Esophagus (tissue), 2 donors: ENCODE data around the gene STARD7. TPM values are rescaled to one million over a fixed set of nuclear protein-coding genes. Genes with fewer than 3 reads are reported as not detected.
A peak's percentile ranks its signal among the peaks of the same experiment; 100 is the strongest.

Experiments used
- H3K27ac ChIP-seq, 2 donors: one replicate each; pipeline ENCODE4 v1.5.1; 2013; ENCODE audit warnings: low read depth in 2 of 2, mild to moderate bottlenecking in 2 of 2, inconsistent platforms in 1 of 2, low read length in 1 of 2, moderate library complexity in 1 of 2
- H3K27me3 ChIP-seq, 2 donors: one replicate each; pipeline ENCODE4 v1.6.1; 2013; ENCODE audit warnings: low read length in 2 of 2, control low read depth in 1 of 2, mild to moderate bottlenecking in 1 of 2; ENCODE audit not compliant: insufficient read depth in 2 of 2, control insufficient read depth in 1 of 2
- H3K36me3 ChIP-seq, 2 donors: one replicate each; pipeline ENCODE4 v1.6.1; 2013; ENCODE audit warnings: low read length in 1 of 2; ENCODE audit not compliant: control insufficient read depth in 2 of 2, insufficient read depth in 2 of 2
- H3K4me1 ChIP-seq, 2 donors: one replicate each; pipeline ENCODE4 v1.6.1; 2013; ENCODE audit warnings: low read length in 1 of 2; ENCODE audit not compliant: control insufficient read depth in 2 of 2, insufficient read depth in 2 of 2
- H3K4me3 ChIP-seq, 2 donors: one replicate each; pipeline ENCODE4 v1.5.1; 2013; ENCODE audit warnings: low read length in 2 of 2, mild to moderate bottlenecking in 2 of 2, low read depth in 1 of 2, moderate library complexity in 1 of 2
- H3K9me3 ChIP-seq, 2 donors: one replicate each; pipeline ENCODE4 v1.6.1; 2013; ENCODE audit warnings: mild to moderate bottlenecking in 2 of 2, low read depth in 1 of 2, low read length in 1 of 2, moderate library complexity in 1 of 2; ENCODE audit not compliant: control insufficient read depth in 2 of 2, insufficient read depth in 1 of 2
- WGBS, 2 donors: extraction: QIAGEN DNeasy Blood & Tissue Kit; methylation state at CpG; one replicate each; pipeline ENCODE4 v1.1.7; 2013; 5-methylcytosine and 5-hydroxymethylcytosine counted together
- polyA plus RNA-seq, 2 donors: library from polyadenylated mRNA; stranded (reverse); fragments of 200-250 nt; gene quantifications; one replicate each; pipeline ENCODE4 v1.2.3, GENCODE V29; 2013
- donor health status: healthy with polysubstance abuse.
- donor health status: Bipolar disorder and iron deficiency.

STARD7 gene
- polyA plus RNA-seq, 2 donors, result 21.5 to 34.9 TPM

DNA sequence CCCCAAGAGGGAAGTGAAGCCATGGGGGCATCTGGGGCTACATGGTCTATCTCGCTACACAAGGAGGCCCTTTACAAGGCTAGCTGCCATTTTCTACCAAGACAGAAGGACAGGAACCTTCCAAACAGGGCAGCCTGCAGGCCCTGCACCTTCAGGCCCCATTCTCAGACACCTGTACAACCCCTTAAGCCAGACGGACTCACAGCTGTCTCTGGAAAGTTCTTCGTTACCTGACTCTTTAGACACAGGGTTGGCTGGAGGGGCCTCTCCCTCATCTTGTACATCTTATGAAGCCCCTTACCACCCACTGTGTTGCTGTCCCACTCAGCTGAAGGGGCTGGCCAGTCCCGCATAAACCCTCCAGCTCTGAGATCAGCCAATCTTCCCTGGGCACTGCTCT is 40.0 kb upstream of the STARD7 start:
- H3K4me1 ChIP-seq, result peaks cover 0 to 3% of the 10 kb centered on the region in 2 donors
- peaks cover 10 to 21% of the 10 kb centered on the region in 2 donors for H3K36me3 ChIP-seq
- no peaks in the 10 kb centered on the region for H3K27me3 ChIP-seq
- H3K9me3 ChIP-seq, result no peaks in the 10 kb centered on the region
- H3K27ac ChIP-seq, result no peak overlapping the region
- WGBS, 2 donors, result 94 to 95% methylated on average over 4 of the region's 4 CpGs
- no peak overlapping the region for H3K4me3 ChIP-seq

DNA sequence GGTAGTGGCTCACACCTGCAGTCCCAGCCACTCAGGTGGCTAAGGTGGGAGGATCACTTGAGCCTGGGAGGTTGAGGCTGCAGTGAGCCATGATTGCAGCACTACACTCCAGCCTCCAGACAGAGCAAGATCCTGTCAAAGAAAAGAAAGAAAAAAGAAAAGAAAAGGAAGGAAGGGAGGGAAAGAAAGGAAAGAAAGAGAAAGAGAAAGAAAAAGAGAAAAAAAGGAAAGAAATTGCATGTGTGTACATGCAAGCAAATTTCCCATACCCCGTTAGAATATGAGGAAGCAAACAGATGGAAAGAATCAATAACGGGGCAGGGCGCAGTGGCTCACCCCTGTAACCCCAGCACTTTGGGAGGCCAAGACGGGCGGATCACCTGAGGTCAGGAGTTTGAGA is 39.3 kb upstream of the STARD7 start:
- Histone ChIP-seq H3K27ac (no peak overlapping the region), H3K9me3 (no peaks in the 10 kb centered on the region), H3K36me3 (peaks cover 6 to 13% of the 10 kb centered on the region in 2 donors), H3K27me3 (no peaks in the 10 kb centered on the region), H3K4me1 (peaks cover 0 to 3% of the 10 kb centered on the region in 2 donors), H3K4me3 (no peak overlapping the region)
- WGBS, 2 donors, result 61 to 74% methylated on average over 5 of the region's 5 CpGs

DNA sequence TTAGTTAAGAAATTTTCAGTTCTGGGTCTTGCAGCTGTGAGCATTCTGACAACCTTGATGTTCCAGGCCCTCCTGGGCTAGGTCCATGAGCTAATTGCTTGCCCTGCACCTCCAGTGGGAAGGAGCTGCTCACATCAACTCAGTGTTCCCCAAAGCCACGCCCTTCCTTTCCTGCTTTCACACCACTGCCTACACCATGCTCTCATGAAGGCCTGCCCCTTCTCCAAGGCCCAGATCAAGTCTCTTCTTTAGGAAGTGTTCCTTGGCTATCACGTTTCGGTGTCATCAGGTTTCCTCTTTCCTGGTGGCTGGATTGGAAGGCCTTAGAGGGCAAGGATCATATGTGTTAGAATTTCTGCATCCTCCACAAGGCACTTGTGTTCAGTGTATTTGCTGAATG is 38.4 kb upstream of the STARD7 start:
- Histone ChIP-seq H3K27ac (peak overlapping the region in 1 of 2 donors; percentile 57), H3K4me3 (no peak overlapping the region), H3K9me3 (no peaks in the 10 kb centered on the region), H3K36me3 (peaks cover 0 to 4% of the 10 kb centered on the region in 2 donors), H3K27me3 (no peaks in the 10 kb centered on the region), H3K4me1 (peaks cover 0 to 3% of the 10 kb centered on the region in 2 donors)
- WGBS, 2 donors, result 81 to 86% methylated on average over 3 of the region's 3 CpGs

DNA sequence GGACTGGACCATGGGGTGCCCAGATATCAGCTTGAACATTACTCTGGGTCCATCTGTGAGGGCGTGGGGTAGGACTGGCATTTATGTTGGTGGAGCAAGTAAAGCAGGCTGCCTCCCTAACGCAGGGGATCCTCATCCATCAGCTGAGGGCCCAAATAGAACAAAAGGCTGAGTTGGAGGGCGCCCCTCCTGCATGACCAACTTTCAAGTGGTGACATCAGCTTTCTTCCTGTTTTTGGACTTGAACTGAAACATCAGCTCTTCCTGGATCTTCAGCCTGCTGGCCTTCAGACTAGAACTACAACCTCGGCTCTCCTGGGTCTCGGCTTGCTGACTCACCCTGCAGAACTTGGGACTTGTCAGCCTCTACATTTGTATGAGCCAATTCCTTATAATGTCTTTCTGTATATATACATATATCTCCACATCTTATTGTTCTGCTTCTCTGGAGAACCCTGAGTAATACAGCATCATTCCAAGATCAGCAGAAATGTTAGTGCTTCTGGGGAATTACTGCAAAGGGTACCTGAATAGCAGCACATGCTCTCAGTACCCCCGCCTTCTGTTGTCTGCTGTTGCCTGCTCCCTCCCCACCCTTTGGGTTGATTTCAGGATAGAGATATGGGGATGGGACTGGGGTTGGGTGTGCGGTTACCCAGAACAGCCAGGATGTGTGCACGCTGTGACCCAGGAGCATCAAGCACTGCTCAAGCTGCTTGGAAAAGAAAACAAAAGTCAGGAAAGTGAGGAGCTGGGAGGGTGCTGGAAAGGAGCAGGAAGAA is 37.2 kb upstream of the STARD7 start:
- Histone ChIP-seq H3K36me3 (no peaks in the 10 kb centered on the region), H3K4me1 (peaks cover 0 to 3% of the 10 kb centered on the region in 2 donors), H3K4me3 (no peak overlapping the region), H3K27ac (peak overlapping the region in 1 of 2 donors; percentile 57), H3K27me3 (no peaks in the 10 kb centered on the region), H3K9me3 (no peaks in the 10 kb centered on the region)
- 79 to 85% methylated on average over 8 of the region's 8 CpGs for WGBS, 2 donors

DNA sequence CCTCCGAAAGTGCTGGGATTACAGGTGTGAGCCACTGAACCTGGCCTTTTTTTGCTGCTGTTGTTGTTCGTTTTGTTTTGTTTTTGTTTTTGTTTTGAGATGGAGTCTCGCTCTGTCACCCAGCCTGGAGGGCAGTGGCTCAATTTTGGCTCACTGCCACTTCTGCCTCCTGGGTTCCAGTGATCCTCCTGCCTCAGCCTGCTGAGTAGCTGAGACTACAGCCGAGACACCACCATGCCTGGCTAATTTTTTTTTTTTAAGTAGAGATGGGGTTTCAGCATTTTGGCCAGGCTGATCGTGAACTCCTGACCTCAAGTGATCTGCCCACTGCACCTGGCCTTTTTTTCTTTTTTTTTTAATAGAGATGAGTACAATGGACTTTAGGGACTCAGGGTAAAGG is 35.2 kb upstream of the STARD7 start:
- WGBS, 2 donors, result 93 to 94% methylated on average over 5 of the region's 5 CpGs
- no peaks in the 10 kb centered on the region for H3K9me3 ChIP-seq
- H3K27ac ChIP-seq, result no peak overlapping the region
- H3K4me1 ChIP-seq, result peaks cover 3 to 4% of the 10 kb centered on the region in 2 donors
- peaks cover 0 to 7% of the 10 kb centered on the region in 2 donors for H3K36me3 ChIP-seq
- no peaks in the 10 kb centered on the region for H3K27me3 ChIP-seq
- H3K4me3 ChIP-seq, result no peak overlapping the region

DNA sequence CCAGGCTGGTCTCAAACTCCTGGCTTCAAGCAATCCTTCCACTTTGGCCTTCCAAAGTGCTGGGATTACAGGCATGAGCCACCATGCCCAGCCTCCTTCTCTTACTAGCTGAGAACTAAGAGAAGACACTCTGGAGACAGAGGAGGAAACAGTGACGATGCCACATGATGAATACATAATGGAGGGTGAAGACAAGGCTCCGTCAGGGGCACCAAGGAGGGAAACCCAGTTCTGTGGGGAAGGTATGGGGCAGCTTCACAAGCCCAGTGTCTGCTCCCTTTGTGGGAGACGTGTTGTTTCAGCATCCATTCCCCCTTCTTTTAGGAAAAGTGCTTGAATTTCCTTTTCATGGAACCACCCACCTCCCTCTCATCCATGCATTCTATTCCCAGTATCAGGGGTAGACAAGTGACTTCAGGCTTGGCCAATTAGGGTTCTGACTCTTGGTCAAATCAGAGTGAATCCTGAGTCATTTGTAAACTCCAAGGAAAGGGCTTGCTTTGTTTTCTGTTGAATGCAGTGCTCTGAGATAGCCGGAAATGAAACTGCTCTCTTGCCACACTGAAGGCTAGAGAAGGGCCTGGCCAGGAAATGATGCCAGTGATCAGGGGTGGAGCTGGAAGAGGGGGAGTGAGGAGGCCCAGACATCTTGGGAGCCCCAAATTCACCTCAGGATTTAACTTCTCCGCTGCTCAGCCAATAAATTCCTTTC is 33.4 kb upstream of the STARD7 start:
- peaks cover 0 to 7% of the 10 kb centered on the region in 2 donors for H3K36me3 ChIP-seq
- no peak overlapping the region for H3K4me3 ChIP-seq
- peak overlapping the region; percentile 84 for H3K27ac ChIP-seq
- no peaks in the 10 kb centered on the region for H3K9me3 ChIP-seq
- WGBS, 2 donors, result 66 to 70% methylated on average over 5 of the region's 5 CpGs
- H3K4me1 ChIP-seq, result peaks cover 3 to 4% of the 10 kb centered on the region in 2 donors
- H3K27me3 ChIP-seq, result no peaks in the 10 kb centered on the region

DNA sequence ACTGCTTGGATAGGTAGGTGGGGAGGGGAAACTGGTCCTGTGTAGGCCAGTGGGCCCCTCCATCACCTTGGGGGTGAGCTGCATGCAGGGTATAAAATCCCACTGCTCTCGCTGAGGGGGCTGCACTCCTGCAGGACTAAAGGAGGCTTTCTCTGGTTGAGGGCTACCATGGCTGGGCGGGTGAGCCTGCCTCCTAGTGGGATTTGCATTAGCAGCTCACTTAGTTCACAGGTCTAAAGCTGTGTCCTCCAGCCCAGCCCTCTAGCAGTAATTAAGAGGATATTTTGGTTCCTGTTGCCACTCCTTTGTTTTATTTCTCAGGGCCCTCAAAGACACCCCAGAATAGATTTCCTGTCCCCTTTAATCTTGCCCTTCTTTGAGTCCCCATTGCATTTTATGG is 32.6 kb upstream of the STARD7 start:
- H3K27ac ChIP-seq, result no peak overlapping the region
- WGBS, 2 donors, result 76 to 77% methylated on average over 2 of the region's 2 CpGs
- H3K9me3 ChIP-seq, result no peaks in the 10 kb centered on the region

DNA sequence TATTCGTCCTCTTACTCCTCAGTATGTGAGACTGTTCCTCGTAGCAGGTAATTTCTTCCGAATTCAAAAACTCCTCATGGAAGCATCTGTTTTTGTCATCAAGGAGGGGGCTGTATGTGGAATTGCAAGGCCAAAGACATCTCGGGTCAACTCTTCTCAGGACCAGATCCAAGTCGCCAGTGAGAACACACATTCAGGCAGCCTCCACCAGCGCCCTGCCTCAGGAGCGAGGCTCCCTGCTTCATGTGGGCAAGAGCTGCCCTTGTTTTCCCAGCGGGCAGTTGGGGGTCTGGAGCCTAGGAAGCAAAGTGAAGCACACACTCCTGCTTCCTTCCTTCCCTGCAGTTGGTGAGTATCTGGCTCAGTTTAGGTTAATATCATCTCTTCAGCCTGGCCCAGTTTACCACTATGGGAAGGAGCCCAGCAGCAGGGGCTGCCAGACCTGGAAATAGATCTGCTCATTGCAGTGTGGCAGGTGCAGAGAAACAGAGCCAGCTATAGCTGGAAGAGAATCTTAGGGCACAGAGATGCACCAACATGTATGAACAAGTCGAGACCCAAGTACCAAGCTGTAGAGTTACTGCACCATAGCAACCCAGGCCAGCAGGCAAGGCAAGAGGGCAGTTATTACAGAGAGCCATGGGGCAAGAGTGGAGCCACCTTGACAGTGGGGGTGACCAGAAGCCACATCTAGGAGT is 31.9 kb upstream of the STARD7 start:
- no peak overlapping the region for H3K27ac ChIP-seq

More for the DNA sequence above, 32.6 kb upstream of the STARD7 start:
- H3K4me1 ChIP-seq, result peaks cover 0 to 4% of the 10 kb centered on the region in 2 donors
- peaks cover 0 to 7% of the 10 kb centered on the region in 2 donors for H3K36me3 ChIP-seq
- H3K4me3 ChIP-seq, result no peak overlapping the region
- no peaks in the 10 kb centered on the region for H3K27me3 ChIP-seq

DNA sequence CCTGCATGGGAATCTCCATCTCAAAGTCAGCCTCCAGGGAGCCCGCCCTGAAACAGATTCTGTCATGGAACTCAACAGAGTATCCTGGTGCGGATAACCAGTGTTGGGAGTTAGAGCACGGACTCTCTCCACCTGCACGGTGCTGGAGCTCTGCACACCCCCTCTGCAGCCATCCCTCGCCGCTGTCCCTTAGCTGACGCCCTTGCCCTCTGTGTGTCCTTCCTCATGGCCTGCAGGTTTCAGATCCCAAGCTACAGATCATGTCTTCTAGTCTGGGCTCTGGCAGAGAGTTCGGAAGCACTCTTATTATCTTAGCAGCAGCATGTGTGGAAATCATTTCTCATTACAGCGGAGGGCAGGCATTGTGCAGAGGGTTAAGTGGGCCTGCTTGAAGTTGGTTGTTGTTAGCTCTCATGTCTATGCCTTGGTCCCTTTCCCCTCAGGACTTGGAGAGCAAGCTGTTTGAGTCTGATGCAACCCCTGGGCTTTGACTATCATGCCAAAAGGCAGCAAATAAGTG is 31.2 kb upstream of the STARD7 start:
- no peaks in the 10 kb centered on the region for H3K9me3 ChIP-seq
- WGBS, 2 donors, result 93% methylated on average over 9 of the region's 9 CpGs
- peaks cover 0 to 7% of the 10 kb centered on the region in 2 donors for H3K36me3 ChIP-seq
- H3K27ac ChIP-seq, result no peak overlapping the region
- H3K27me3 ChIP-seq, result no peaks in the 10 kb centered on the region
- no peak overlapping the region for H3K4me3 ChIP-seq
- H3K4me1 ChIP-seq, result peaks cover 0 to 4% of the 10 kb centered on the region in 2 donors

More for the DNA sequence above, 31.9 kb upstream of the STARD7 start:
- Histone ChIP-seq H3K4me1 (peaks cover 0 to 4% of the 10 kb centered on the region in 2 donors), H3K9me3 (no peaks in the 10 kb centered on the region), H3K36me3 (peaks cover 0 to 7% of the 10 kb centered on the region in 2 donors), H3K27me3 (no peaks in the 10 kb centered on the region), H3K4me3 (no peak overlapping the region)
- WGBS, 2 donors, result 87 to 91% methylated on average over 9 of the region's 9 CpGs
